Islet of Langerhans (tissue), 1 donor: Measurements from ENCODE around the gene KLB.

ENCODE experiments used
- FAIRE-seq: peaks from one replicate; lab custom pipeline; 2011; peaks lifted over from hg19 to GRCh38; lab: Jason Lieb, UNC

KLB gene

GRCh38 chr4:39464886-39465501 is 58.3 kb downstream of the KLB start:
- FAIRE-seq = no peak

DNA sequence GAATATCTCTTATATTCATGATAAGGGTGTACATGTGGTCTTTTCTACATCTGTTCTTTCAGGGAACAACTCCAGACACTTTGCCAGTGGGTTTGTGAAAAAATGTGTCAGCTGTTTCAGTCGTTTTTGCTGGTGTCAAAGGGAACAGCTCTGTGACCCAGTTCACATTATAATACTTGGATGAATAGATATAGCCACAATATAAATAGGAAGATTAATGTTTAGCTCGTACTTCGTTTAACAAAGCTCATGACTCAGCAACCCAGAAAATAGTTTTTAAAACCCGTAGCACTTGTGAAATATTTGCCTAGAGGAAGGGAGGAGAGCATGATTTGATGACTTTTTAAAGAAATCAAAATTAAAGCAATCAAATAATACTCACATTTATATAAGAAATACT is 60.0 kb downstream of the KLB start:
- FAIRE-seq = no peak

DNA sequence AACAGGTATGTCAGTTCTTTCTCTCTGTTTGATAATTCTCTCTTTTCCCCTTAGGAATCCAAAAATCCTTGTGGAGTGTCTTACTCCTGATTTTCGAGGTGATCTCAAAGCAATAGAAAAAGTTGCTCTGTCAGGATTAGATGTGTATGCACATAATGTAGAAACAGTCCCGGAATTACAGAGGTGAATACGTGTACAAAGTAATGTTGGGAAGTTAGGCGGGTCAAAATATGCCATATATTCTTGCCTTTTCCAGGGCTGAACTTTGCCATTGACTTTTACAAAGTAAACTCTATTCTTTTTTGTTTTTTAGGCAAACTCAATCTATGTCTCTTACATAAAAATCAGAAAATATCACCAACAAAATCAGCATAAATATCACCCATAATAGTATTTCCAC is 60.7 kb downstream of the KLB start:
- no peak for FAIRE-seq

DNA sequence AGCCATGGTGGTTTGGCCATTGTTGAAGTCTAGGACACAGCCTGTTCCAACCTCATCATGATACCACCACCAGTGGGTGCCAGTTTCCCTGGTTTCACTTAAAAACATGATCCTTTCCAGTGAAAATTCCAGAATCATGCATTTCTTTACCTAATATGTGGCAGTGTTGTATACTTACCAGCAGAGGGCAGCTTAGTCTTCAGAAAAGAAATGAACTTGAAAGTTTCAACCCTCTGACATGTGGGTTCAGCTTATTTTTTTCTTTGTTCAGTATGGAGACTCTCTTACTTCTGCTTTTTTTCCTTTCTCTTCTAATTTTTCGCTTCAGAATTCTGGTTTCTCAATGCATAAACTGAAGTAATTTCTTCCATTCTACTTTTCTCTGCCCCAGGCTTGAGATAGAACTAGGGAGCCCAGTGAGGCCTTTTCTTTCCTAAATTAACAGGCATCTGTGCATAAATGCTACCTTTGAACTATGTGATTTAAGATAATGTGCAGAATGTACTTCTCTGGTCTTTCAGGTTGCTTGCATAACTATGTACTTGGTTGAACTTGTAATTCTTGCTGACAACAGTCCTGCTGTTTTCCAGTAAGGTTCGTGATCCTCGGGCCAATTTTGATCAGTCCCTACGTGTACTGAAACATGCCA is 62.8 kb downstream of the KLB start:
- FAIRE-seq = peak; percentile 100

DNA sequence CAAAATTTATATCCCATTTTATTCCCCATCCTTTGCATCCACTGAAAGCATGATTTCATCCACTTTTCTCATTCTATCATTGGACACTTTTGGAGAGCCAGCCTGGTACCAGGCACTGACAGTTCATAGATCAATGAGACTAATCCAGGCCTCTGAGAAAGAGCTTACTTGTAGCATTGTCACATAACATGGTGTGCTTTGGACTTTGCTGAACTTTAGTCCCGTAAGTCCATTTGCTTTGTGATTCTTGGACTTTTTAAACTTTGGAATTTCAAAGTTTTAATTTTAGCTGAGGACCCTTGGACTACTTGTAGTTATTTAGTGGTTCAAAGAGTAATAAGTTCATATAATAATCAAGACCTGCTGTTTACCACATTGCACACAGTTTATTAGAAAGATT is 63.7 kb downstream of the KLB start:
- no peak for FAIRE-seq

GRCh38 chr4:39472396-39472795 is 65.7 kb downstream of the KLB start:
- no peak for FAIRE-seq

- FAIRE-seq = no peak
Measured at GRCh38 chr4:39476187-39476895, 69.6 kb downstream of the KLB start.

DNA sequence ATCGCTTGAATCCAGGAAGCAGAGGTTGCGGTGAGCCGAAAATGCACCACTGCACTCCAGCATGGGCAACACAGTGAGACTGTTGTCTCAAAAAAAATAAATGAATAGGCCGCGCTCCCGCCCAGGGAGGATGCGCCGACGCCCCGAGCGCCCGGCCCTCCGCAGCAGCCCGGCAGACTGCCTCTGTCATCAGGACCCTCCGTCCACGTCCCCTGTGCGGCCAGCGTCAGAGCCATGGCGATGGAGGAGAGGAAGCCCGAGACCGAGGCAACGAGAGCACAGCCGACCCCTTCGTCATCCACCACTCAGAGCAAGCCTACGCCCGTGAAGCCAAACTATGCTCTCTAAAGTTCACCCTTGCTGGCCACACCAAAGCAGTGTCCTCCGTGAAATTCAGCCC is 73.5 kb downstream of the KLB start:
- no peak for FAIRE-seq

- FAIRE-seq = no peak
Measured at GRCh38 chr4:39480902-39481695, 74.4 kb downstream of the KLB start.

DNA sequence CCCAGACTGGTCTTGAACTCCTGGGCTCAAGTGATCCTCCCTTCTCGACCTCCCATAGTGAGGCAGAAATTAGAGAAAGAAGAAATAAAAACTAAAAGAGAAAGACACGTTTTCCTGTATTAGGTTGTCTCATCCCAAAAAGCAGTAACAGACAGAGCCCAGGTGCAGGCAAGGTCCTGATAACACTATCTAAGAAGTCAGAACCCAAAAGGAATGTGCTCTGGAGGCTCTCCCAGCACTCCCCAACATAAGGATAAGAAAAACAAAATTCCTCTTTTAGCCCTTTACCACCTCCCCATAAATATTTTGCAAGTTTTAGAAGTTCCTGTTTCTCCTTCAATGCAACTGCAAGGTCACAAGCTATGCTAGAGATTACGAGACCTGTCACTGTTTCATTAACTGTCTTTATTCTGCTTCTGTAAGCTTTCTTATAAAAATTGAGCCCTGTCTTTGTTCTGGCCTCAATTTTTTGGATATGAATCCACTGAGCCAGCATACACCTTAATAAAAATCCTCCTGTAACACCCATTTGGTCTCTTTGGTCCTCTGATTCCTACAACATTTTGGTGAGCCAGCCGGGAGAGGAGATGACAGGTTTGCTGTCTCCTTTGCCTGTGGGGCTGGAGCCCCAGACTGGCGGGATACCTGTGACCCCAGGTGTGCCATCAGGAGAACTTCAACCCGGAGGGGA is 78.0 kb downstream of the KLB start:
- FAIRE-seq = no peak

DNA sequence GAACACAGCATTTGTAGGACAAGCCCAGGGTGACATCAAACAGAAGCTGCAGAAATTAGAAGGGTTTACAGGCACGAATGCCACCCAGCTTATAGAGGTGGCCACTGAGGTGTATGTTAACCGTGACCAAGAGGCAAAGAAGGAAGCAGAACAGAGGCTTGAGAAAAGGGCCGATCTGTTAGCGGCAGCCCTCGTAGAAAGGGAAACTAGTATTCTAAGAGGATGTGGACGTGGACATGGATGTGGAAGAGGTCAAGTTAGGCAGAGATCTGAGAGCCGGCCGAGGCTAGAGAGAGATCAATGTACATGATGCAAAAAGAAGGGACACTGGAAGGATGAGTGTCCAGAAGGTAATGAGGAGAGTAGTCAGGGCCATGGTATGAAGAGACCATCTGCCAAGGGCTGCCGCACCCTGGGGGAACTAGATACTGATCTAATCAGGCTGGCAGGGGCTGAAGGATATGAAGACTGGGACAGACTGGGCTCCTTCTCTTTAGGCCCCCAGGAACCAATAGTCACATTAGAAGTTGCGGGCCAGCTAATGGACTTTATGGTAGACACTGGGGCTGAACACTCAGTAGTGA is 79.6 kb downstream of the KLB start:
- FAIRE-seq = no peak

DNA sequence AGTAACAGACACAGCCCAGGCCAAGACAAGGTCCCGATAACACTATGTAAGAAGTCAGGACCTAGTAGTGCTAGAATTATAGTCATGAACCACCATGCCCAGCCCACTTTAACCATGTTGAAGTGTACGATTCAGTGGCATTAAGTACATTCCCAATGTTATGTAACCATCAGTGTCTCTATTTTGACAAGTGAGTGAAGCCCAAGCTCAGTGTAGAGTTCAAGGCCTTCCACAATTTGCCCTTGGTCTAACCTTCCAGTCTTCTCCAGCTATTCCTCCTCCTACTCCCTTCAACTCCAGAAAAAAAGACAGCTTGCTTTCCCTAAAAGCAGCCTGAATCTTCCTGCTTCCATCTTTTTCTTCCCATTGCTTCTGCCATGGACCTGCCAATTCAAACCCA is 83.6 kb downstream of the KLB start:
- FAIRE-seq = no peak

DNA sequence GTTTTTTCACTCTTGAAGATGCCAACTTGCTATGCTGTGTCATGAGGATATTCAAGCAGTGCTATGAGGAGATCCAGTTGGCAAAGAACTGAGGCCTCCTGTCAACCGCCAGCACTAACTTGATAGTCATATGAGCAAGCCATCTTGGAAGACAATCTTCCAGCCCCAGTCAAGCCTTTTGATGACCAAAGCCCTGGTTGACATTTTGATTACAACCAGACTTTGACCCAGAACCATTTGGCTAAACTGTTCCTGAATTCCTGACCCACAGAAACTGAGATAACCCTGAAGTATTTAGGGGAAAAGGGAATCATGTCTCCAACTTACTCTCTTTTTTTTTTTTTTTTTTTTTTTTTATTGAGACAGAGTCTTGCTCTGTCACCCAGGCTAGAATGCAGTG is 87.6 kb downstream of the KLB start:
- no peak for FAIRE-seq

GRCh38 chr4:39495446-39496213 is 88.9 kb downstream of the KLB start:
- FAIRE-seq = no peak

DNA sequence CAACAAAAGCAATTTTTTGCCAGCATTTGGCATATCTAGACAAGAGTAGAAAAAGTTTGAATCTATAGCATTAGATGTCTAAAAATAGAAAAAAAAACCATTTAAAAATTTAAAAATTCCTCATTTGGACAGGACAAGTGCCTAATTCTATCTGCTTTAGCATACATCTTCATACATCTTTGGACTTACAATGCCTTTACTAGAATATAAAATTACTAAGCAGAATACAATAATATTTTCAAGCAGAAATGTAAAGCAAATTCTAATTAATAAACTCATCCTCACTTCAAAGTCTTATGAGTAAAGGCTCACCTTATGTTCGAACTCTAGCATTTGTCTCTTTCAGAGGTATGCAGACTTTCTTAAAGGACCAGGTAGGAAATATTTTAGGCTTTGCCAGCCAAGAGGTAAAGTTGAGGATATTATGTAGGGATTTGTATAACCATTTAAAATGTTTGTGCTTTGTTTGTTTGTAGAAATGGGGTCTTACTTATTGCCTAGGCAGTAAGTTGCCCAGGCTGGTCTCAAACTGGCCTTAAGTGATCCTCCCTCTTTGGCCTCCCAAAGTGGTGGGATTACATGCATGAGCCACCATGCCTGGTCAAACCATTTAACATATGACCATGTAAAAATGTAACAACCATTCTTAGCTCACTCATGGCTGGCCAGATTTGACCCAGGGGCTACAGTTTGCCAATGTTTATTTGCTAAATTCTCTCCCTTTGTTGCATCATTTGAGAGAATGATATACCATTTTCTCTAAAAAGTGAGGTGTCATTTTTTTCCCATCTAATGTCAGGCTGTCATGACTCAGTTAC is 91.4 kb downstream of the KLB start:
- no peak for FAIRE-seq

DNA sequence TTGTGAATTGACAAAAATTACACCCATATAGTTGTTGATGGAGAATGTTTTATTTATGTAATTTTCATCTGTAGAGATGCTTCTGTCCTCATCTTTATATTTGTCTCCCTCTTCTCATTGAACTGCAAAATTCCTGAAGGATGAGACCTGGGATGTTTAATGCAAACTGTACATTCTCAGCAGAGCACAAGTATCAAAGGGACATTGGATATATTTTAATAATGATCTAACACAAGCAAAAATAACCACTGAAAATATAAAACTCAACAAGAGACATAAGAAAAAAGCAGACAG is 91.9 kb downstream of the KLB start:
- no peak for FAIRE-seq
